ENCODE measurements around the gene PDCD2.

- TF ChIP-seq CTCF (conservative IDR thresholded peaks at IDR 0.05; ENCODE audit: low read depth in 2 of 2) = no peak
- TF ChIP-seq REST (IDR thresholded peaks at IDR 0.05; ENCODE audit: unreplicated experiment) = no peak
These were observed 29.7 kb downstream of the PDCD2 start for GRCh38 chr6:170554796-170555137.
